Hematopoietic multipotent progenitor cell (in vitro differentiated cells): Measurements from ENCODE around the gene FEZF2. TPM values are rescaled to one million over a fixed set of nuclear protein-coding genes. Genes with fewer than 3 reads are reported as not detected.
A peak's percentile ranks its signal among the peaks of the same experiment; 100 is the strongest.

Experiments used
- DNase-seq, 3 donors: peaks; one replicate each; pipeline ENCODE4 v3.0.0-alpha.2; 2011 to 2015; ENCODE audit warnings: low read depth in 2 of 3, low spot score in 2 of 3
- total RNA-seq: library from RNA; depleted of rRNA; stranded (reverse); fragments of >200 nt; gene quantifications from one replicate; pipeline ENCODE4 v1.2.3, GENCODE V29; 2012

FEZF2 gene
- total RNA-seq, 1 donor: not detected

DNA sequence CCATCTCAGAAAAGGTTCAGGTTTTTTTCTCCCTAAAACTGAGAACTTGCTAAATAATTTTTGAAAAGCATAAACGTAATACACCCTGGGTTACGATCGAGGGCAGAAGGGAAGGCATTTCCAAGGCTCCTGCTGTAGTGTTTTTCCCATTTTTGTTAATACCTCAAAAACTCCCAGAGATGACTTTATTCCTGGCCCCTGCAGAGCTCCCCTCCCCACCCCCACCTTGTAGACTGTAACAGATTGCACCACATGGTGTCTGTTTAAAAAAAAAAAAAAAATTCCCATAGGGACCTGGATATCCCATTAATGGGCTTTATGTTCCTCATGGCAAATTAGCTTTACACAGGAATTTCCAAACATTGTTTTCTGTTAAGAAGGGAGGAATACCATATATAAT, 38.2 kb downstream of the FEZF2 start:
- DNase-seq: no peak

DNA sequence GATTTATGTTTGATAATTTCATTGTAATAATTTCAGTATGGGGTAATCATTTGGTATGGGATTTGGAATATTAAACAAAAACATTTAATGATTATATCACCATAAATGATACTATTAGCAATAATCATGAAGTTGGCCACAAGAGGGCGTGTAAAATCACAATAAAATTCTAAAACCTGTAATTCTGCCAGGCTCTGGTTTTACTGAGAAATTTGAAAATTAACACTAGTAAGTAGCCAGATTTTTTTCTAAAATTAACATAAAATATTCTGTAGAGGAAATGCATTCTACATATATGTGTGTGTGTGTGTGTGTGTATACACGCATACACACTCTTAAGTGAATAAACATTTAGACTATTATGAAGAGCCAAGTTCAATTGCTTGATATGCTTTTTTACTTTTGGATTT, 40.5 kb downstream of the FEZF2 start:
- DNase-seq: peak in 1 of 3 donors; percentile 29

DNA sequence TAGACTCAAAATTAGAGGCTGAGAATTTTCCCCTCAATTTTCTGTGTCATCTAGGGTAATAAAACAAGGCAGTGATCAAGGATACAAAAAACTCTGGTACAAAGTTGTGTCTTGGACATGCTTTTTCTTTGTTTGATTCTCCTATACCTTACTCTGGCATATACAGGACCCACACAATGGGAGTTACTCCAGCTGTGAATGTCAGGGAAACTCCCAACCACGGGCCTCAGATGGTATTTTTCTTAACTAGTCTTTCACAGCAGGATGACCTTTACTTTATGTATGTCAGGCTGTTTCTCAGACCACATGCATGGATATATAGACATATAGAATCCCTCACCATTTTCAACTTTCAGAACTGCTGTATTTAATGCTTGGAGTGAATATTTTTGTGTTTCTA, 41.3 kb downstream of the FEZF2 start:
- DNase-seq: no peak

DNA sequence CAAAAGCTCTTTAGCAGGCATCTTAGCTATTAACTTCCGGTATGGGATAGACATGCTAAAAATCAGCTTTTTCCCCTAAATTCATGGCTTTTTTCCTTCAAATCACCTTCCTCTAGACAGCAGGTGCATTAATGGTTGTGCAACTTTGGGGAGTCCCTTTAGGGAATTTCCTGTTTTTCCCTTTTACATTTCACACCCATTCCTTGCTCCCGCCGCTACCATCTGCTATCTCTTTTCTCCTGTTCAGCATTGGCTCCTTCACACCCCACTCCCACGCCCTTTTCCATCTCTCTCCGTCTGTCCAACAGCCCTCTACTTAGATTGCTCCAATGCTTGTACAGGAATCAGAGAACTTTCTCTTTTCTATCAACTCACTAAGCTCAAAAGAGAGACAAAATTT, 43.4 kb downstream of the FEZF2 start:
- DNase-seq: no peak

DNA sequence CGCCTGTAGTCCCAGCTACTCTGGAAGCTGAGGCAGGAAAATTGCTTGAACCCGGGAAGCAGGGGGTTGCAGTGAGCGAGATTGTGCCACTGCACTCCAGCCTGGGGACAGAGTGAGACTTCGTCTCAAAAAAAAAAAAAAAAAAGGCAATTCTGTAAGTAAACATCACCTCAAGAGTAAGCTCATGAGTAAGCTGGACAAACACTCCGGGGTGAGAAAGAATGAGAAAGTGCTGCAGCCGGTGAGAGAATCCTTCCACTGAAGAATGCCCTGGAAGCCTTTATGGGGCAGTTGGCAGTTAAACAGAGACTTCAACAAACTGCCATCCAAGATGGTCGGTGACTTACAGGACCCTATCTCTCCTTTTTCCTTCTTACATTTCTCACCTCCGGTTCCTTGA, 47.5 kb downstream of the FEZF2 start:
- DNase-seq: no peak

DNA sequence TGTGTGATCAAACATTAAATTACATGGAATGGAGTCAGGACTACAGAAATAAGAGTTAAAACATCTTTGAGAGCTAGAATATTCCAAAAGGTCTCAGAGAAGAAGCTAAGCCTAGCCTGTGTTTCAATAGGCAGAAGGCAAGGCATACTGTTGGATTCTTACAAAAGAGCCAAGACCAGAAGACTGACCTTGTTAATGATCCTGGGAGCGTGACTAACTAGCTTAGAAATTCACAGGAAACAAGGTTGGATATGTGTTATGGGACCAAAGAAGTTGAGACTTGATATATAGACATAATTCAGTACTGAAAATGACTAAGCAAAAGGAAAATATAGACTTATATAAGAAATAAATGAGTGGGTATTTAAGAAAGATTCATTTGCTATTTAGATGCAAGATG, 50.1 kb downstream of the FEZF2 start:
- DNase-seq: no peak
